GM23338 (cell line): ENCODE measurements around the gene IFI16. TPM values are rescaled to one million over a fixed set of nuclear protein-coding genes. Genes with fewer than 3 reads are reported as not detected.

Source experiments
- ATAC-seq: fragments of 200-7000 bp; cut with Tn5 transposase; 3 replicates; pipeline ENCODE4 v1.9.1; 2020
- DNase-seq: peaks from one replicate; pipeline ENCODE4 v3.0.0-alpha.2; 2015; ENCODE audit warnings: low spot score
- H2AFZ ChIP-seq: fragments of 200-600 bp; sonication (generic); 2 replicates; pipeline ENCODE4 v1.8.0; 2016; ENCODE audit warnings: antibody characterized with exemption, mild to moderate bottlenecking, moderate library complexity
- H3F3A ChIP-seq: fragments of 200-600 bp; sonication (generic); replicated peaks from 2 replicates; pipeline ENCODE4 v1.8.0; 2017; ENCODE audit warnings: antibody characterized with exemption, mixed run types, low read depth
- H3K27ac ChIP-seq: fragments of 200-600 bp; sonication (generic); 2 replicates; pipeline ENCODE4 v1.6.1; 2016; ENCODE audit warnings: low read depth
- H3K27me3 ChIP-seq: fragments of 200-600 bp; sonication (generic); 2 replicates; pipeline ENCODE4 v1.8.0; 2016; ENCODE audit warnings: mild to moderate bottlenecking, mixed run types, moderate library complexity; ENCODE audit not compliant: insufficient read depth
- H3K36me3 ChIP-seq: fragments of 200-600 bp; sonication (generic); 2 replicates; pipeline ENCODE4 v1.8.0; 2016; ENCODE audit warnings: mild to moderate bottlenecking; ENCODE audit not compliant: insufficient read depth
- H3K4me1 ChIP-seq: fragments of 200-600 bp; sonication (generic); 2 replicates; pipeline ENCODE4 v1.8.0; 2016; ENCODE audit warnings: mild to moderate bottlenecking, moderate library complexity; ENCODE audit not compliant: insufficient read depth
- H3K4me2 ChIP-seq: fragments of 200-600 bp; sonication (generic); 2 replicates; pipeline ENCODE4 v1.7.1; 2017; ENCODE audit warnings: mixed run types
- H3K4me3 ChIP-seq: fragments of 200-600 bp; sonication (generic); 2 replicates; pipeline ENCODE4 v1.6.1; 2016; ENCODE audit warnings: mixed run types
- H3K79me2 ChIP-seq: fragments of 200-600 bp; sonication (generic); replicated peaks from 2 replicates; pipeline ENCODE4 v1.8.0; 2017; ENCODE audit warnings: mild to moderate bottlenecking; ENCODE audit not compliant: insufficient read depth
- H3K9me2 ChIP-seq: fragments of 200-600 bp; sonication (generic); 2 replicates; pipeline ENCODE4 v1.8.0; 2017; ENCODE audit not compliant: insufficient read depth
- H4K20me1 ChIP-seq: fragments of 200-600 bp; sonication (generic); replicated peaks from 2 replicates; pipeline ENCODE4 v1.8.0; 2017; ENCODE audit warnings: mild to moderate bottlenecking; ENCODE audit not compliant: insufficient read depth
- H3K27ac Mint-ChIP-seq: 2 replicates; pipeline ENCODE4 v1.8.0; 2020; ENCODE audit warnings: inconsistent platforms, mild to moderate bottlenecking, moderate library complexity, mixed read lengths
- H3K27me3 Mint-ChIP-seq: 3 replicates; pipeline ENCODE4 v1.8.0; 2022; ENCODE audit warnings: low read depth, mild to moderate bottlenecking, moderate library complexity, mixed read lengths, inconsistent platforms; ENCODE audit not compliant: insufficient read depth, poor library complexity
- H3K36me3 Mint-ChIP-seq: 3 replicates; pipeline ENCODE4 v1.8.0; 2021; ENCODE audit warnings: low read depth, mild to moderate bottlenecking, inconsistent platforms, moderate library complexity, mixed read lengths
- H3K4me1 Mint-ChIP-seq: 3 replicates; pipeline ENCODE4 v1.8.0; 2020; ENCODE audit warnings: mild to moderate bottlenecking, inconsistent platforms, mixed read lengths
- H3K4me3 Mint-ChIP-seq: 3 replicates; pipeline ENCODE4 v1.8.0; 2021; ENCODE audit warnings: moderate library complexity, mild to moderate bottlenecking, inconsistent platforms, mixed read lengths
- H3K9me3 Mint-ChIP-seq: 3 replicates; pipeline ENCODE4 v1.8.0; 2020; ENCODE audit warnings: moderate library complexity, mild to moderate bottlenecking, inconsistent platforms, mixed read lengths
- CREB1 ChIP-seq: fragments of 250-450 bp; sonication (Bioruptor Pico); IDR thresholded peaks from 2 replicates; pipeline ENCODE4 v1.5.0; 2020; ENCODE audit warnings: low read depth, mild to moderate bottlenecking, moderate library complexity
- EZH2 ChIP-seq: fragments of 200-600 bp; sonication (generic); IDR thresholded peaks from one replicate; pipeline ENCODE4 v1.8.0; 2017; ENCODE audit warnings: antibody characterized with exemption, mild to moderate bottlenecking, low read depth; ENCODE audit not compliant: unreplicated experiment
- EZH2phosphoT487 ChIP-seq: fragments of 200-600 bp; sonication (generic); IDR thresholded peaks from one replicate; pipeline ENCODE4 v1.8.1; 2018; ENCODE audit warnings: antibody characterized with exemption; ENCODE audit not compliant: unreplicated experiment
- JUNB ChIP-seq: IDR thresholded peaks from one replicate; pipeline ENCODE4 v1.6.1; 2016; ENCODE audit warnings: antibody characterized with exemption; ENCODE audit not compliant: unreplicated experiment
- NANOG ChIP-seq: IDR thresholded peaks from 2 replicates; pipeline ENCODE4 v1.6.1; 2016; ENCODE audit warnings: antibody characterized with exemption, borderline replicate concordance
- POLR2AphosphoS5 ChIP-seq: IDR thresholded peaks from 2 replicates; pipeline ENCODE4 v1.6.1; 2016; ENCODE audit warnings: antibody characterized with exemption, low read depth
- STAT1 ChIP-seq: IDR thresholded peaks from one replicate; pipeline ENCODE4 v1.6.1; 2016; ENCODE audit warnings: antibody characterized with exemption; ENCODE audit not compliant: unreplicated experiment
- ZNF114 ChIP-seq: fragments of 250-450 bp; sonication (Bioruptor Pico); IDR thresholded peaks from 2 replicates; pipeline ENCODE4 v1.5.0; 2020; ENCODE audit warnings: mild to moderate bottlenecking, moderate library complexity
- ZNF331 ChIP-seq: fragments of 250-450 bp; sonication (Bioruptor Pico); IDR thresholded peaks from 2 replicates; pipeline ENCODE4 v1.5.0; 2020; ENCODE audit warnings: low read depth, mild to moderate bottlenecking, moderate library complexity
- long read RNA-seq: library from polyadenylated mRNA; unstranded; transcript quantifications from one replicate; pipeline ENCODE4 v2.0.0, GENCODE V29; 2020; ENCODE audit not compliant: unreplicated experiment
- polyA plus RNA-seq: library from polyadenylated mRNA; unstranded; fragments of >200 nt; fragmentation: Nextera tagmentation; extraction: Ambion mirVana; gene quantifications from 2 replicates; pipeline ENCODE4 v1.2.1, GENCODE V29; 2016
- total RNA-seq: library from RNA; depleted of rRNA; stranded (reverse); fragments of >200 nt; shearing (Covaris generic); gene quantifications from 2 replicates; pipeline ENCODE4 v1.2.3, GENCODE V29; 2014; rRNA removed
- TF ChIP-seq, protein P1 (sequence below), 2 experiments: fragments of 200-600 bp in 1 of 2; sonication (generic) in 1 of 2; conservative IDR thresholded peaks; 2 replicates each; pipeline versions ENCODE4 v1.5.1 to v1.6.1; 2016 to 2017; ENCODE audit warnings: antibody characterized with exemption in 2 of 2, low read depth in 2 of 2, mild to moderate bottlenecking in 2 of 2, moderate library complexity in 1 of 2
- TF ChIP-seq, protein P2 (sequence below): fragments of 250-450 bp; sonication (Bioruptor Pico); IDR thresholded peaks from 2 replicates; pipeline ENCODE4 v1.5.0; 2020; ENCODE audit warnings: mild to moderate bottlenecking, moderate library complexity
- TF ChIP-seq, protein P3 (sequence below): IDR thresholded peaks from 2 replicates; pipeline ENCODE4 v1.6.1; 2016; ENCODE audit warnings: antibody characterized with exemption
- TF ChIP-seq, protein P4 (sequence below): IDR thresholded peaks from one replicate; pipeline ENCODE4 v1.6.1; 2018; ENCODE audit warnings: antibody characterized with exemption; ENCODE audit not compliant: unreplicated experiment

The IFI16 gene
- total RNA-seq (0.31 TPM in 1 of 2 replicates, not detected in the other), polyA plus RNA-seq (1.3 and 2.1 TPM in 2 replicates)
- long read RNA-seq, partial matches to known transcripts: 0 of 1 reads
- long read RNA-seq, other reads (novel, unspliced or antisense): 1 of 1 reads

DNA sequence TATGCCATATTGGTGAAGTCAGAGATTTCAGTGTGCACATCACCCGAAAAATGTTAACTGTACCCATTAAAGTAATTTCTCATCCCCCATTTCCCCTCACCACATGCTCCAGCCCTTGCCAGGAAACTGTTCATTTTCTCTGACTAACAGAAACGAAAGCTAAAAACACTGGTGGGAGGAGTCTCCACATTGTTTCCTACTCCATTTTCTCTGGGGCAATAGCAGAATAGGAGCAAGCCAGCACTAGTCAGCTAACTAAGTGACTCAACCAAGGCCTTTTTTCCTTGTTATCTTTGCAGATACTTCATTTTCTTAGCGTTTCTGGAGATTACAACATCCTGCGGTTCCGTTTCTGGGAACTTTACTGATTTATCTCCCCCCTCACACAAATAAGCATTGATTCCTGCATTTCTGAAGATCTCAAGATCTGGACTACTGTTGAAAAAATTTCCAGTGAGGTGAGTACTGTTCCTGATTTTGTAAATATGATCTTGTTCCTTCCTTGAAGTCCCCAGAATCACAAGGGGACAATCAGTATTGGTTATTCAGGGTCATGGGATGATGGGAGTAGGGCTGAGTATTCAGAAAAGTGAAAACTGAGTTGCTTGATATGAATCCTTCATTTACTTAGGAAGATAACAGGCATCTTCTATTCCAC is at the start of gene IFI16:
IFI16 (plus strand) TSS at position 204 of the 658 bp plus-strand sequence. CDS start 4,774 bp downstream, outside the sequence.
- TF ChIP-seq STAT1 (no peak), ZNF331 (CRISPR knock-in tag) (no peak), CREB1 (CRISPR knock-in tag) (no peak), ZNF114 (no peak), EZH2 (no peak), EZH2phosphoT487 (no peak), NANOG (no peak), POLR2AphosphoS5 (no peak), JUNB (no peak)
- TF ChIP-seq, protein P1, sequence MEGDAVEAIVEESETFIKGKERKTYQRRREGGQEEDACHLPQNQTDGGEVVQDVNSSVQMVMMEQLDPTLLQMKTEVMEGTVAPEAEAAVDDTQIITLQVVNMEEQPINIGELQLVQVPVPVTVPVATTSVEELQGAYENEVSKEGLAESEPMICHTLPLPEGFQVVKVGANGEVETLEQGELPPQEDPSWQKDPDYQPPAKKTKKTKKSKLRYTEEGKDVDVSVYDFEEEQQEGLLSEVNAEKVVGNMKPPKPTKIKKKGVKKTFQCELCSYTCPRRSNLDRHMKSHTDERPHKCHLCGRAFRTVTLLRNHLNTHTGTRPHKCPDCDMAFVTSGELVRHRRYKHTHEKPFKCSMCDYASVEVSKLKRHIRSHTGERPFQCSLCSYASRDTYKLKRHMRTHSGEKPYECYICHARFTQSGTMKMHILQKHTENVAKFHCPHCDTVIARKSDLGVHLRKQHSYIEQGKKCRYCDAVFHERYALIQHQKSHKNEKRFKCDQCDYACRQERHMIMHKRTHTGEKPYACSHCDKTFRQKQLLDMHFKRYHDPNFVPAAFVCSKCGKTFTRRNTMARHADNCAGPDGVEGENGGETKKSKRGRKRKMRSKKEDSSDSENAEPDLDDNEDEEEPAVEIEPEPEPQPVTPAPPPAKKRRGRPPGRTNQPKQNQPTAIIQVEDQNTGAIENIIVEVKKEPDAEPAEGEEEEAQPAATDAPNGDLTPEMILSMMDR (conservative IDR thresholded peaks at IDR 0.05; ENCODE audit: low read depth in 2 of 2): no peak
- TF ChIP-seq, protein P2, sequence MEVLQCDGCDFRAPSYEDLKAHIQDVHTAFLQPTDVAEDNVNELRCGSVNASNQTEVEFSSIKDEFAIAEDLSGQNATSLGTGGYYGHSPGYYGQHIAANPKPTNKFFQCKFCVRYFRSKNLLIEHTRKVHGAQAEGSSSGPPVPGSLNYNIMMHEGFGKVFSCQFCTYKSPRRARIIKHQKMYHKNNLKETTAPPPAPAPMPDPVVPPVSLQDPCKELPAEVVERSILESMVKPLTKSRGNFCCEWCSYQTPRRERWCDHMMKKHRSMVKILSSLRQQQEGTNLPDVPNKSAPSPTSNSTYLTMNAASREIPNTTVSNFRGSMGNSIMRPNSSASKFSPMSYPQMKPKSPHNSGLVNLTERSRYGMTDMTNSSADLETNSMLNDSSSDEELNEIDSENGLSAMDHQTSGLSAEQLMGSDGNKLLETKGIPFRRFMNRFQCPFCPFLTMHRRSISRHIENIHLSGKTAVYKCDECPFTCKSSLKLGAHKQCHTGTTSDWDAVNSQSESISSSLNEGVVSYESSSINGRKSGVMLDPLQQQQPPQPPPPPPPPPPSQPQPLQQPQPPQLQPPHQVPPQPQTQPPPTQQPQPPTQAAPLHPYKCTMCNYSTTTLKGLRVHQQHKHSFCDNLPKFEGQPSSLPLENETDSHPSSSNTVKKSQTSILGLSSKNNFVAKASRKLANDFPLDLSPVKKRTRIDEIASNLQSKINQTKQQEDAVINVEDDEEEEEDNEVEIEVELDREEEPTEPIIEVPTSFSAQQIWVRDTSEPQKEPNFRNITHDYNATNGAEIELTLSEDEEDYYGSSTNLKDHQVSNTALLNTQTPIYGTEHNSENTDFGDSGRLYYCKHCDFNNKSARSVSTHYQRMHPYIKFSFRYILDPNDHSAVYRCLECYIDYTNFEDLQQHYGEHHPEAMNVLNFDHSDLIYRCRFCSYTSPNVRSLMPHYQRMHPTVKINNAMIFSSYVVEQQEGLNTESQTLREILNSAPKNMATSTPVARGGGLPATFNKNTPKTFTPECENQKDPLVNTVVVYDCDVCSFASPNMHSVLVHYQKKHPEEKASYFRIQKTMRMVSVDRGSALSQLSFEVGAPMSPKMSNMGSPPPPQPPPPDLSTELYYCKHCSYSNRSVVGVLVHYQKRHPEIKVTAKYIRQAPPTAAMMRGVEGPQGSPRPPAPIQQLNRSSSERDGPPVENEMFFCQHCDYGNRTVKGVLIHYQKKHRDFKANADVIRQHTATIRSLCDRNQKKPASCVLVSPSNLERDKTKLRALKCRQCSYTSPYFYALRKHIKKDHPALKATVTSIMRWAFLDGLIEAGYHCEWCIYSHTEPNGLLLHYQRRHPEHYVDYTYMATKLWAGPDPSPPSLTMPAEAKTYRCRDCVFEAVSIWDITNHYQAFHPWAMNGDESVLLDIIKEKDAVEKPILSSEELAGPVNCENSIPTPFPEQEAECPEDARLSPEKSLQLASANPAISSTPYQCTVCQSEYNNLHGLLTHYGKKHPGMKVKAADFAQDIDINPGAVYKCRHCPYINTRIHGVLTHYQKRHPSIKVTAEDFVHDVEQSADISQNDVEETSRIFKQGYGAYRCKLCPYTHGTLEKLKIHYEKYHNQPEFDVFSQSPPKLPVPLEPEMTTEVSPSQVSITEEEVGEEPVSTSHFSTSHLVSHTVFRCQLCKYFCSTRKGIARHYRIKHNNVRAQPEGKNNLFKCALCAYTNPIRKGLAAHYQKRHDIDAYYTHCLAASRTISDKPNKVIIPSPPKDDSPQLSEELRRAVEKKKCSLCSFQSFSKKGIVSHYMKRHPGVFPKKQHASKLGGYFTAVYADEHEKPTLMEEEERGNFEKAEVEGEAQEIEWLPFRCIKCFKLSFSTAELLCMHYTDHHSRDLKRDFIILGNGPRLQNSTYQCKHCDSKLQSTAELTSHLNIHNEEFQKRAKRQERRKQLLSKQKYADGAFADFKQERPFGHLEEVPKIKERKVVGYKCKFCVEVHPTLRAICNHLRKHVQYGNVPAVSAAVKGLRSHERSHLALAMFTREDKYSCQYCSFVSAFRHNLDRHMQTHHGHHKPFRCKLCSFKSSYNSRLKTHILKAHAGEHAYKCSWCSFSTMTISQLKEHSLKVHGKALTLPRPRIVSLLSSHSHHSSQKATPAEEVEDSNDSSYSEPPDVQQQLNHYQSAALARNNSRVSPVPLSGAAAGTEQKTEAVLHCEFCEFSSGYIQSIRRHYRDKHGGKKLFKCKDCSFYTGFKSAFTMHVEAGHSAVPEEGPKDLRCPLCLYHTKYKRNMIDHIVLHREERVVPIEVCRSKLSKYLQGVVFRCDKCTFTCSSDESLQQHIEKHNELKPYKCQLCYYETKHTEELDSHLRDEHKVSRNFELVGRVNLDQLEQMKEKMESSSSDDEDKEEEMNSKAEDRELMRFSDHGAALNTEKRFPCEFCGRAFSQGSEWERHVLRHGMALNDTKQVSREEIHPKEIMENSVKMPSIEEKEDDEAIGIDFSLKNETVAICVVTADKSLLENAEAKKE (CRISPR knock-in tag): no peak
- TF ChIP-seq, protein P3, sequence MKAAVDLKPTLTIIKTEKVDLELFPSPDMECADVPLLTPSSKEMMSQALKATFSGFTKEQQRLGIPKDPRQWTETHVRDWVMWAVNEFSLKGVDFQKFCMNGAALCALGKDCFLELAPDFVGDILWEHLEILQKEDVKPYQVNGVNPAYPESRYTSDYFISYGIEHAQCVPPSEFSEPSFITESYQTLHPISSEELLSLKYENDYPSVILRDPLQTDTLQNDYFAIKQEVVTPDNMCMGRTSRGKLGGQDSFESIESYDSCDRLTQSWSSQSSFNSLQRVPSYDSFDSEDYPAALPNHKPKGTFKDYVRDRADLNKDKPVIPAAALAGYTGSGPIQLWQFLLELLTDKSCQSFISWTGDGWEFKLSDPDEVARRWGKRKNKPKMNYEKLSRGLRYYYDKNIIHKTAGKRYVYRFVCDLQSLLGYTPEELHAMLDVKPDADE: no peak
- TF ChIP-seq, protein P4, sequence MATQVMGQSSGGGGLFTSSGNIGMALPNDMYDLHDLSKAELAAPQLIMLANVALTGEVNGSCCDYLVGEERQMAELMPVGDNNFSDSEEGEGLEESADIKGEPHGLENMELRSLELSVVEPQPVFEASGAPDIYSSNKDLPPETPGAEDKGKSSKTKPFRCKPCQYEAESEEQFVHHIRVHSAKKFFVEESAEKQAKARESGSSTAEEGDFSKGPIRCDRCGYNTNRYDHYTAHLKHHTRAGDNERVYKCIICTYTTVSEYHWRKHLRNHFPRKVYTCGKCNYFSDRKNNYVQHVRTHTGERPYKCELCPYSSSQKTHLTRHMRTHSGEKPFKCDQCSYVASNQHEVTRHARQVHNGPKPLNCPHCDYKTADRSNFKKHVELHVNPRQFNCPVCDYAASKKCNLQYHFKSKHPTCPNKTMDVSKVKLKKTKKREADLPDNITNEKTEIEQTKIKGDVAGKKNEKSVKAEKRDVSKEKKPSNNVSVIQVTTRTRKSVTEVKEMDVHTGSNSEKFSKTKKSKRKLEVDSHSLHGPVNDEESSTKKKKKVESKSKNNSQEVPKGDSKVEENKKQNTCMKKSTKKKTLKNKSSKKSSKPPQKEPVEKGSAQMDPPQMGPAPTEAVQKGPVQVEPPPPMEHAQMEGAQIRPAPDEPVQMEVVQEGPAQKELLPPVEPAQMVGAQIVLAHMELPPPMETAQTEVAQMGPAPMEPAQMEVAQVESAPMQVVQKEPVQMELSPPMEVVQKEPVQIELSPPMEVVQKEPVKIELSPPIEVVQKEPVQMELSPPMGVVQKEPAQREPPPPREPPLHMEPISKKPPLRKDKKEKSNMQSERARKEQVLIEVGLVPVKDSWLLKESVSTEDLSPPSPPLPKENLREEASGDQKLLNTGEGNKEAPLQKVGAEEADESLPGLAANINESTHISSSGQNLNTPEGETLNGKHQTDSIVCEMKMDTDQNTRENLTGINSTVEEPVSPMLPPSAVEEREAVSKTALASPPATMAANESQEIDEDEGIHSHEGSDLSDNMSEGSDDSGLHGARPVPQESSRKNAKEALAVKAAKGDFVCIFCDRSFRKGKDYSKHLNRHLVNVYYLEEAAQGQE: no peak
- ATAC-seq (no peak), DNase-seq (no peak)
- Histone ChIP-seq H3F3A (0 out of 2 replicates have a peak, but pooled peaks cover 3% of the 10 kb centered on the region), H3K4me2 (no peak within 1 kb of the TSS), H3K36me3 (no peaks in the 10 kb centered on the region), H4K20me1 (no peaks in the 10 kb centered on the region; the same call in 1 of the 2 replicates), H3K27me3 (peaks cover 39% of the 10 kb centered on the region), H3K27ac (no peak within 1 kb of the TSS), H2AFZ (no peak within 1 kb of the TSS), H3K79me2 (no peaks in the 10 kb centered on the region), H3K4me1 (peaks cover 19% of the 10 kb centered on the region), H3K9me2 (no peaks in the 10 kb centered on the region), H3K4me3 (no peak within 1 kb of the TSS)
- Mint-ChIP-seq H3K4me1 (peaks cover 32% of the 10 kb centered on the region), H3K9me3 (no peaks in the 10 kb centered on the region), H3K4me3 (no peak within 1 kb of the TSS), H3K27ac (no peak within 1 kb of the TSS), H3K36me3 (no peaks in the 10 kb centered on the region; the same call in 2 of the 3 replicates), H3K27me3 (peaks cover 15% of the 10 kb centered on the region)
